Ovary (tissue), 3 donors: Measurements from ENCODE around the gene NLGN1.

Experiments
- CTCF ChIP-seq, 3 donors: fragments of 450-650 bp in 2 of 3; fragments of 200-600 bp in 1 of 3; IDR thresholded peaks; one replicate each; pipeline versions ENCODE4 v1.5.1 to v1.8.0; 2016 to 2022; ENCODE audit warnings: antibody characterized with exemption in 3 of 3, mild to moderate bottlenecking in 1 of 3
- EP300 ChIP-seq: sonication (generic); formaldehyde crosslinking; IDR thresholded peaks from one replicate; pipeline ENCODE4 v1.6.1; 2017; ENCODE audit warnings: antibody characterized with exemption
- POLR2A ChIP-seq: fragments of 450-650 bp; IDR thresholded peaks from one replicate; pipeline ENCODE4 v1.6.1; 2017; ENCODE audit warnings: antibody characterized with exemption, mild to moderate bottlenecking, moderate library complexity
- donor health status: DM: no; HTN: no; CAD: no.

- no peak for TF ChIP-seq CTCF (IDR thresholded peaks at IDR 0.05)
- TF ChIP-seq EP300: no peak
- no peak for TF ChIP-seq POLR2A
Measured at GRCh38 chr3:173401369-173401768, 3.8 kb downstream of the NLGN1 start.
